Measurements from ENCODE around the gene OR52E2.

Gene OR52E2

GRCh38 chr11:5011254-5011653, 48.2 kb downstream of the OR52E2 start:
- no peak for DNase-seq (ENCODE audit: low spot score)
